OCI-M2 (cell line): ENCODE measurements around the gene TMTC4.
"Not testable (repeated sequence)": the region's sequence is repeated elsewhere in the genome, so short reads cannot be mapped to it uniquely, and the experiment has no call there.

ENCODE experiments used
- DNase-seq: peaks from one replicate; lab custom pipeline; 2025; ENCODE audit not compliant: unreplicated experiment; lab: John Stamatoyannopoulos, UW

Gene TMTC4, protein sequence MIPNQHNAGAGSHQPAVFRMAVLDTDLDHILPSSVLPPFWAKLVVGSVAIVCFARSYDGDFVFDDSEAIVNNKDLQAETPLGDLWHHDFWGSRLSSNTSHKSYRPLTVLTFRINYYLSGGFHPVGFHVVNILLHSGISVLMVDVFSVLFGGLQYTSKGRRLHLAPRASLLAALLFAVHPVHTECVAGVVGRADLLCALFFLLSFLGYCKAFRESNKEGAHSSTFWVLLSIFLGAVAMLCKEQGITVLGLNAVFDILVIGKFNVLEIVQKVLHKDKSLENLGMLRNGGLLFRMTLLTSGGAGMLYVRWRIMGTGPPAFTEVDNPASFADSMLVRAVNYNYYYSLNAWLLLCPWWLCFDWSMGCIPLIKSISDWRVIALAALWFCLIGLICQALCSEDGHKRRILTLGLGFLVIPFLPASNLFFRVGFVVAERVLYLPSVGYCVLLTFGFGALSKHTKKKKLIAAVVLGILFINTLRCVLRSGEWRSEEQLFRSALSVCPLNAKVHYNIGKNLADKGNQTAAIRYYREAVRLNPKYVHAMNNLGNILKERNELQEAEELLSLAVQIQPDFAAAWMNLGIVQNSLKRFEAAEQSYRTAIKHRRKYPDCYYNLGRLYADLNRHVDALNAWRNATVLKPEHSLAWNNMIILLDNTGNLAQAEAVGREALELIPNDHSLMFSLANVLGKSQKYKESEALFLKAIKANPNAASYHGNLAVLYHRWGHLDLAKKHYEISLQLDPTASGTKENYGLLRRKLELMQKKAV

DNA sequence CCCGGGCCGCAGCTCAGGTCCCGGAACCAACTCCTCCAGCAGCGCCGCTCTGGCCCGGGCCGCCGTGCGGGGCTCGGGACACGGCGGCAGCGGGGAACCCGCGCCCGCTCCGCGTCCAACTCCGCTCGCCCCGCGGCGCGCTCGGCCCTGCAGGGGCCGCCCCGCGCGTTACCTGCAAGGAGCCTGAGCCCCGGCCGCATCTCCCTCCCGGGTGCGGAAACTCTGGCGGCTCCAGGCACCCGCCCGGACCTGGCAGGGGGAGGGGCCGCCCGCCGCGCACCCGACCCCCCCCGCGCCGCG is at the start of gene TMTC4:
Gene TMTC4 (minus strand): TSS at position 224 of the 300 bp plus-strand sequence. CDS start 4,433 bp downstream, outside the sequence.
- no peak for DNase-seq

DNA sequence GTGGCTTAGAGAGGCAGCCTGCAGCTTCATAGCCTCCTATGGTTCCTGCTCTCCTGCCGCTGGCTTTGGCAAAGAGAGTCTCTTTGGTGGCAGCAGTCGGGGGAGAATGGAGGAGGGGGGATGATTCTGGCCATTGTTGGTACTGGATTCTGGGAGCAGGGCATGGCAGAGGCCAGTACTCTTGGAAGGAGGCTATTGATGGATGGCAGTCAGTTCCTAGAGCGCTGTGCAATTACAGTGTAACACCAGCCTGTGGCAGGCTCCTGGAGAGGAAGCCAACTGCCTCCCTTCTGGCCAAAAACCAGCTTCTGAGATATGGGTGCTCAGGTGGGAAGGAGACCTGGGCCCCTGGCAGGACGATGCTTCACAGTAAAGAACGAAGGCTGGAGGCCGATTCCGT is 47.9 kb upstream of the TMTC4 start:
- no peak for DNase-seq

DNA sequence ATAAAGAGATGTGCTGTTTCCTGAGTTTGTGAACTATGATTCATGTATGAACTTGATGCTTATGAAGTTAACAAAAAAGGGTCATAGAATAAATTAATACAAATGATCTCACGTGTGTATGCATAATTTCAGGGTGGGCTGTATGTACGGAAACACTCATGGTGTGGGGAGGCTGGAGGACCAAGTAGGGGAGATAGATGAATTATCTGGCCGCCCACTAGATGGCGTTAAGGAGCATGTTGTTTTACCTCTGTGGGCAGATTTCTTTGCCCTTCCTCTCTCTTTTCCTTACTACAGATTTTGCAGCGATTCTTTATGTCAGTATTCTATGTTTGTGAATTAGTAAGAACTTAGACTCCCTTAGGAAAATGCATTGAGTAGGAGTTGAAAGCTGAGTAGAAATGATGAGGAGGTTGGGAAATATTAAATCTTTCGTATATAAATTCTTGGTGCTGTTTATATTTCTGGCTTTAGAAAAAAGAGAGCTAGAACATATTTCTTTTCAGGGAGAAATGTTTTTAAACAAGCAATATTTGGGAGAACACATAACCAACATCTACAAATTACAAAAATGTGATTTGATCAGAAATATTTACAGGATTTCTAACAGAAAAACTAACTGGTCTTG is 47.4 kb upstream of the TMTC4 start:
- DNase-seq = peak; percentile 5

DNA sequence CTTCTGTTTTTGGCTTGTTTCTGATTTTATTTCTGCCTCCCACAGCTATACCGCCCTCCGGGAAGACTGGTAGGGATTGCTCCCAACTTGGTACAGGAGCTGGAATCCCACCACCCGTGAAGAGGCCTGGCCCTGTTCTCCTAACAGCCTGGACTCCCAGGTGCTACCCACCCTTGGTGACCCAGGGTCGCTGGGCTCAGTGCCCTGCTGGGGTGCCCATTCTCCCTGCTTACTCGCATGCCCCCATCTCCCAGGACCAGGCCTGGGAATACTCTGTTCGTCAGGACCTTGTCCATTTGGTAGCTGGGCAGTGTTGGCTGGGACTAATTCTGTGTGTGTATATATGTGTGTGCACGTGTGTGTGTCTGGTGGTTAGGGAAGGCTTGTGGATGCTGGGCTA is 41.0 kb upstream of the TMTC4 start:
- no peak for DNase-seq

DNA sequence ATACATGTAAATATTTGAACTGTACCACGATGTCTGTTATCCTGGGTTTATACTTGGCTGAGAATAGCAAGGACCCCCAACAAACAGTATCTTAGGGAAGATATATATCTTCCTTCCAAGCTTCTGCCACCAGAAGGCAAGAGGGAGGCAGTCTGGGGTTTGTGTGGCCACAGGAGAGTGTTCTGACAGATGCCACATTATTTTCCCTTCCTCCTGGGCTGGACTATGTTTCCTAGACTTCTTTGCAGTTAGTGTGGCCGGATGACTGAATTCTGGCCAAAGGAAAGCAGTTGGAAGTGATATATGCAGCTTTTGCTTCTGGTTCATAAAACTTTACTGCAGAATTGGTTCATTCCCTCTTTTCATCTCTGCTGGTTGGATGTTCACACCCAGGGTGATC is 39.9 kb upstream of the TMTC4 start:
- no peak for DNase-seq

DNA sequence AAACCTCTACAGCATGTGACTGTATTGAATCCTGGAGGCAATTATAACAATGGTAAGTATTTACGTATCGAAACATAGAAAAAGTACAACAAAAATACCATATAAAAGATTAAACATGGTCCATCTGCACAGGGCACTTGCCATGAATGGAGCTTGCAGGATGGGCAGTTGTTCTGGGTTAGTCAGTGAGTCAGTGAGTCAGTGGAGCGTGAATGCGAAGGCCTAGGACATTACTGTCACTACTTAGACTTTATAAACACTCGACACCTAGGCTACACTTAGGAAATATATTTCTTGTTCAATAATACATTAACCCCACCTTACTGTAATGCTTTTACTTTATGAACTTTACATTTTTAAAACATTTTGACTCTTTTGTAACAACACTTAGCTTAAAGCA is 35.6 kb upstream of the TMTC4 start:
- no peak for DNase-seq

DNA sequence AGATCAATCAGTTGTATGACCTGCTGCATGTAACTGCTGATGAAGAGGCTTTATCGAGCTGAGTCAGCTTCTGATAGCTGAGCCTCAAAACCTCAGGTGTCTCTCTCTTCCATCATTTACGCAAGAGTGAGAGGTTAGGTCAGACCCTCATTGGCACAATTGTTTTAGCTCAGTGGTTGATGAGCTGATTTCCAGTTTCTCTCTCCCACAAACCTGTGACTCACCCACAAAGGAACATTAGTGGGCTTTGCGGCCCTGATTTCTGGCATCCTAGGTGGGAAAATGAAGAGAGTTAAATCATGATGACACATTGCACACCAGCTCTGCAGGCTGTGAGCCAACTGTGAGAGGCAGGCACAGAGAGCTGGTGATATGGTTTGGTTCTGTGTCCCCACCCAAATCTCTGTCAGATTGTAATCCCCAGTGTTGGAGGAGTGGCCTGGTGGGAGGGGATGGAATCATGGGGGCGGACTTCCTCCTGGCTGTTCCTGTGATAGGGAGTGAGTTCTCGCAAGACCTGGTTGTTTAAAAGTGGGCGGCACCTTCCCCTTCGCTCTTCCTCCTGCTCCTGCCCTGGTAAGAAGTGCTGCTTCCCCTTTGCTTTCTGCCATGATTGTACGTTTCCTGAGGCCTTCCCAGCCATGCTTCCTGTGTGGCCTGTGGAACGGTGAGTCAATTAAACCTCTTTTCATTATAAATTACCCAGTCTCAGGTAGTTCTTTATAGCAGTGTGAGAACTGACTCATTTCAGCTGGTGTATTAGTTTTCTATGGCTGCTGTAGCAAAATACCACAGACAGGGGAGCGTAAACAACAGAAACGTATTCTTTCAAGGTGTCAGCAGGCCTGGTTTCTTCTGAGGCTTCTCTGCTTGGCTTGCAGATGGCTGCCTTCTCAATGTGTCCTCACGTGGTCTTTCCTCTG is 33.5 kb upstream of the TMTC4 start:
- DNase-seq = no peak

DNA sequence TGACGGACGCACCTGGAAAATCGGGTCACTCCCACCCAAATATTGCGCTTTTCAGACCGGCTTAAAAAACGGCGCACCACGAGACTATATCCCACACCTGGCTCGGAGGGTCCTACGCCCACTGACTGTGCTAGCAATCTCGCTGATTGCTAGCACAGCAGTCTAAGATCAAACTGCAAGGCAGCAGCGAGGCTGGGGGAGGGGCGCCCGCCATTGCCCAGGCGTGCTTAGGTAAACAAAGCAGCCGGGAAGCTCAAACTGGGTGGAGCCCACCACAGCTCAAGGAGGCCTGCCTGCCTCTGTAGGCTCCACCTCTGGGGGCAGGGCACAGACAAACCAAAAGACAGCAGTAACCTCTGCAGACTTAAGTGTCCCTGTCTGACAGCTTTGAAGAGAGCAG is 23.7 kb upstream of the TMTC4 start:
- DNase-seq = not testable (repeated sequence)

DNA sequence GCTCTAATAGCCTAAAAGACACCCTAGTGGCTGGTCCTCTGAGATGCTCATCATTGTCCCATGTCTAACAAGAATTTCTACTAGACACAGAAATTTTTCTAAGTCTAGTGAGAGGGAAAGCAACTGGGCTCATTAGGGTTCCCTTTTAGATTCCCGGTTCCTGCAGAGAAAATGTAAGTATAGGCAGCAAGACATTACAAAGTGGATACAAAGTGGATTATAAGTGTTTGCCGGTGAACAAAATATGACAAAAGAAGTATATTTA is 20.8 kb upstream of the TMTC4 start:
- DNase-seq = no peak

DNA sequence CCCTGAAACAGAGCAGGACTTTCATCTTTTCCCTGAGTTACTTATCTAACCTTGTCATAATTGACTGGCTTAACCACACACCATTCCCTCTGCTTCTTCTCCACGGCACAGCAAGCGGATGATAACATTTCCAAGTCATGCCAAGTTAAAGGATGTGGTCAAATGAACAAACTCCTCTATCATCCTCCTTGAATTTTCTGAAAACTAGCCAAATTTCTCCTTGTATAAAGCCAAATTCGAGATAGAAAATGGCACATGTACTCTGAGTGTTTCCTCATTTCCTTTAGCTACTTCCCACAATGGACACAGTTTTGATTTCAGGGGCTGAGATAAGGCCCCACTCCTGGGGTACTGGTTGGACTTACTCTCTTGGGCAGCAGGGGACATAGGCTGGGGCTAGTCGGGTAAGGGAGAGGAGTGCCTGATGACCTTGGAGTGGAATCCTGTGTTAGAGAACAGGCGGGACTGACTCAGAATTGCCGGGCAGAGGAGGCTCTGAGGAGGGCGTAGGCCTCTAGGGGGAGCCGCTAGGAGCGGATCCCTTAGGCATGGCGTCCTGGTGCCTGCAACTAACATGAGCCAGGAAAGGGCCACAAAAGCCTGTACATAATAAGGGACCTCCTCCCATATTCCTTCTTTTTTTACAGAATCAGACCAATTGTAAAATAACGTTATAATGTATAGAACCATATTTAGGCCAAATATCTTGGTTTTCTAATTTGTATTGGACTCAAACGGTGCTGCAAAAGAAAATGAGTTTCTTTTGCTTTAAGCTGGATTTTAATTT is 20.3 kb upstream of the TMTC4 start:
- no peak for DNase-seq

DNA sequence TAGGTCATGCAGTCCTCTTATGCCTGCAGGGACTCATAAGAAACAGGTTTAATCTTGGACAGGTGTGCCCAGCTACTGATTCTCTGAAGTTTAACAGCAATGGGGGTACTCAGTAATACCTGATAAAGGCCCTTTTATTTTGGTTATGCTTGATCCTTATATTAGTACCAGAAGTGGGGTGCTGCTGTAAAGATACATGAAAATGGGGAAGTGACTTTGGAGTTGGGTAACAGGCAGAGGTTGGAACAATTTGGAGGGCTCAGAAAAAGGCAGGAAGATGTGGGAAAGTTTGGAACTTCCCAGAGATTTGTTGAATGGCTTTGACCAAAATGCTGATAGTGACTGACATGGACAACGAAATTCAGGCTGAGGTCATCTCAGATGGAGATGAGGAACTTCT is 14.6 kb upstream of the TMTC4 start:
- DNase-seq = no peak

DNA sequence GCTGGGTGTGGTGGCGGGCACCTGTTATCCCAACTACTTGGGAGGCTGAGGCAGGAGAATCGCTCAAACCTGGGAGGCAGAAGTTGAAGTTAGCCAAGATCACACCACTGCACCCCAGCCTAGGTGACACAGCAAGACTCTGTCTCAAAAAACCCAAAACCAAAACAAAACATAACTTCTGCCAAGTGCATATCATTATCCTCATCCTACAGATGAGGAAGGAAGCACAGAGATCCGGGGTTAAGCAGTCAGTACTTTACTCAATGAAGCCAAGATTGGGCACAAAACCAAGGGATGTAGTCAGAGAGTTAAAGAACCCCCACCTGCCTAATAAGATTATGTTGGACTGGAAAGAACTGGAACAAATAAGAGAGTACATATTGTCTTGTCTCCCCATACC is 5.5 kb upstream of the TMTC4 start:
- DNase-seq = no peak

DNA sequence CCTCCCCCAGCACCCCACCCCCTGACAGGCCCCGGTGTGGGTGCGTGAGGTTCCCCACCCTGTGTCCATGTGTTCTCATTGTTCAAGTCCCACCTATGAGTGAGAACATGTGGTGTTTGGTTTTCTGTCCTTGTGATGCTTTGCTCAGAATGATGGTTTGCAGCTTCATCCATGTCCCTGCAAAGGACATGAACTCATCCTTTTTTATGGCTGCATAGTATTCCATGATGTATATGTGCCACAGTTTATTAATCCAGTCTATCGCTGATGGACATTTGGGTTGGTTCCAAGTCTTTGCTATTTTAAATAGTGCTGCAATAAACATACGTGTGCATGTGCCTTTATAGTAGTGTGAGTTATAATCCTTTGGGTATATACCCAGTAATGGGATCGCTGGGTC is 2.5 kb upstream of the TMTC4 start:
- DNase-seq = not testable (repeated sequence)

DNA sequence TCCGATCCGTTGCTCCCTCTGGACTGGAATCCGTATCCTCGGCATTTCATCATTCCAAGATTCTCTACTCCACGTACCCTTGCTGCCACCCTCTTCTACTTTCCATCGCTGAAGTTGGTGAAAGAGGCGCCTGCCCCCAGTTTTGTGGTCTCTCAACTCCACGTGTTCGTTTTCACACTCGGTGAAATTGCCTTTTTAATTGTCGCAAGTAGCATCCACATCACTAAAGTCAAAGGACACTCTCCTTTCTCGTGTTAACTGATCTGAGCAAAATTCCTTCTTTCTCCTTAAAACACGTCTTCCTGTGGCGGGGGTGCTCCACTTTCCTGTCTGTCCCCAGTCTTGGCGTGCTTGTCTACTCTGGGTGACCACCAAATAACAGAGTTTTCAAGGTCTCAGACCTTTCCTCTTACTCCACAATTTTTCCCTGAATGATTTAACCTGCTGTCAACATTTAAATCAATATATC is 1.1 kb upstream of the TMTC4 start:
- no peak for DNase-seq

DNA sequence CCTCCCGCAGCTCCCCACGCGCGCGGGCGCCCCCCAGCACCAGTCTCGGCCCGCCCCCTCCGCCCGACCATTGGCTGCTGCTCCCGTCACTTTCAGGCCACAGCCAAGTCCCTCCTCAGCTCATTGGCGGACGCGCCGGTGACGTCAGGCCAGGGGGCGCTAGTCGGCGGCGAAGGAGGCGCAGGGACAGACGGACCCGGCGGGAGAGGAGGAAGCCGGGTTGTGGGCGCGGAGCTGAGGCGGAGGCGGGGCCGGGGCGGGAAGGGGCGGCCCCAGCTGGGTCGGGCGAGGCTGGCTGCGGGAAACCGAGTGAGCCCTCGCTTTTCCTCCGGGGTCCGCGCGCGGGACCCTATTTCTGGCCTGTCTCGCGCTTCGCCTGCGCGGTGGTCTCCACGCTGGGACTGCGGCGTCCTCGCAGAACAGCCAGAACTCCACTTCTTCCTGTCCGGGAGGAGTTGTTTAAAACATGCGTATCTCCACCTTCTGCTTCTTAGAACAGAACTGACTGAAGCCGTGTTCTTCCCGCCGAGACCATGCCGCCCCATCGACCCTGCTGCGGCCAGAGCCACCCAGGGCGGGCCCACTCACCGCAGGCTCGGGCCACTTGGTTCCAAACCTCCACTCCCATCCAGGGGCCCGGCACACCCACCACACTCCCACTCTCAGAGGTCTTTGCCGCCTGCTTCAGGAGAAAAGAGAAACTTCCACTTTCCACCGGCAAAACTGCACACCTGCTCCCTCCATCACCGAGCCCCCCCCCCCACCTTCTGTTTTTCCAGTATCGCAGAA is 471 bp upstream of the TMTC4 start:
- DNase-seq = peak; percentile 44

DNA sequence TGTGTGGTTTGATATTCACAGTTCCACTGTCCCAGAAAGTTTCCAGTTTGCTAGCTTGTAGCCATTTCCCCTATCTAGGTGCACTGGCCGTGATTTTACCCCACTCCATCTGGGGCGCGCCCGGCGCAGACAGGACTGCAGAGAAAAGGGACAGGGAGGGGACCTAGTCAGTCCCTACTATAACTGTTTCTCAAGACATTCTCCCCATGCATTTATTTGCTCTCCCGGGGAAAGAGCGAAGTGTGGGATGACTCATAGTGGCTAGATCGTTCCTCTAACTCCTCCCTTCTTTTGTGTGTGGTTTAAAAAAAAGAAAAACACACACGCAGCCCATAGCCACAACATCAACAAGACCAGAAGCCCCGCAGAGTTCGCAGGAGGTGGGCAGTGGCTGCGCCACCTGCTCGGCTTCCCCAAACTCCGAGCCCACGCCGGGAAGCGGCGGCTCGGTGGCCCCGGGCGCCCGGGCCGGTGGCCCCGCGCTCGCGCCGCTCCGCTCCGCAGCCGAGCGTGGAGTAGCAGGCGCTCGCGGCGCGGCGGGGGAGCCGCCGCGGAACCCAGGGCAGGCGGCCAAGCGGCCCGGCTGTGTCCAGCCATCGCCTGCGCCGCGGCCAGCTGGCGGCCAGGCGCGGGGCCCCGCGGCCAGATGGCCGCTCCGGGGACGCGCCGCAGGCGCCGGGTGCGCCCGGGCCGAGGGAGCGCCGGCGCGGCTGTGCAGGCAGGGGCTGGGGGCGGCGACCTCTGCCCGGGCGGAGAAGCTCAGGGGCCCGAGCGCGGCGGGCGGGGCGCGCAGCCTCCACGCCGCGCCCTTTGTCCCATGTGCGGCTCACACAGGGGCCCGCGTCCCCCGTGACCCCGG is 653 bp downstream of the TMTC4 start:
- no peak for DNase-seq

DNA sequence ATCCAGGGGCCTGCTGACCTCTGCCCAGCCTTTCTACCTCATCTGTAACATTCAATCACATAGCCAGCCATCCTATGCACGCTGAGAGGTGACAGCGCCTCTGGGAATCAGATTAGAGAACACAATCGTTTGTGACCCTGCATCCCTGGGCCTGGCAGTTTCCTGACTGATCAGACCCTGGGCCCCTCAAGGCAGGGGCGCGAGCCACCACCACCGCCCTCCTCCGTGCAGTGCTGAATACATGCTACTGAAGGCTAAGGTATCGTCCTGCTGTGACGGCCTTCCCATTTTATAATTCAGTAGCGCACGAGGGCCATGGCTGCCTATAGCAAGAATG is 1.3 kb downstream of the TMTC4 start:
- DNase-seq = no peak

DNA sequence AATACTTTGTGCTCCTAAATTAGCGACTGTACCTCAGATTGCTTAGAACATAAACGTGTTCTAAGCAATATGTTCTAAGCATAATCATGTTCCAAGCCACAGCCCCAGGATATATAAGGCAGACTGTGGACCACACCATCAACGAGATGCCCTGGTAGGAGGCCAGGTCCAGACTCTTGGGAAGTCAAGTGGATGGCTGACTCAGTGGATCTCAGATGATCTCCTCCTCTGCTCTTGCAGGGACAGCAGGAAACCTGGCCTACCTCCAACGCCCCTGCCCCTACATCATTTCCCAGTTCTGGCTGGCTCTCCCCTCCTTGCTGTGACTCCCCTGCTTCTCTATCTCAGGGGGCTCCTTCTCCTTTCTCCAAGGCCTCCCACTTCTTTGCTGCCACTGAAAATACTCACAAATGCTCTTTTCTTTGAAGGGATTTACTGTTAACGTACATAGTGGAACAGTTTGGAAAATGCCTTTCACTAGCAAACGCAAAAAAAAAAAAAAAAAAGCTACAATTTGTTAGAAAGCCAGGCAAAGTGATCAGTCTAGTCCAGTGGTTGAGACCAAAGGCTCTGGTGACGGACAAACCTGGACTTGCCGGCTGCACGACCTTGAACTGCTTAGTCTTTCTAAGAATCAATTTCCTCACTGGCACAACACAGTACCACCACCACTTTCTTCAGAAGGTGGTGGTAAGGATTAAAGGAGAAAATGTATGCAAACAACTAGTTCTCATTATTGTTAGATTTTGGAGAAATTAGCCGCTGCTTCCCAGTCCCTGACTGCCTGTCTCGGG is 3.0 kb downstream of the TMTC4 start:
- no peak for DNase-seq
